ENCODE measurements around the gene FHL3.

GRCh38 chr1:37989361-37989930 lies 15.9 kb downstream of the FHL3 start:
- TF ChIP-seq CTCF (IDR thresholded peaks at IDR 0.05) = no peak
- no peak for TF ChIP-seq POLR2AphosphoS5 (IDR thresholded peaks at IDR 0.05; ENCODE audit: low read depth, low read length)
- no peak for TF ChIP-seq RXRA (IDR thresholded peaks at IDR 0.05; ENCODE audit: borderline replicate concordance, low read depth)
- TF ChIP-seq GABPA (IDR thresholded peaks at IDR 0.05; ENCODE audit: low read depth) = no peak
- no peak for TF ChIP-seq MXI1 (IDR thresholded peaks at IDR 0.05; ENCODE audit: low read depth, low read length)
